Middle frontal gyrus (tissue), 1 donor: ENCODE measurements around the gene MTA3.
"Not testable (repeated sequence)": the region's sequence is repeated elsewhere in the genome, so short reads cannot be mapped to it uniquely, and the experiment has no call there.

ENCODE experiments used
- DNase-seq: peaks from one replicate; pipeline ENCODE4 v3.0.0-alpha.2; 2015; ENCODE audit warnings: low spot score; ENCODE audit errors: extremely low spot score

MTA3 gene

DNA sequence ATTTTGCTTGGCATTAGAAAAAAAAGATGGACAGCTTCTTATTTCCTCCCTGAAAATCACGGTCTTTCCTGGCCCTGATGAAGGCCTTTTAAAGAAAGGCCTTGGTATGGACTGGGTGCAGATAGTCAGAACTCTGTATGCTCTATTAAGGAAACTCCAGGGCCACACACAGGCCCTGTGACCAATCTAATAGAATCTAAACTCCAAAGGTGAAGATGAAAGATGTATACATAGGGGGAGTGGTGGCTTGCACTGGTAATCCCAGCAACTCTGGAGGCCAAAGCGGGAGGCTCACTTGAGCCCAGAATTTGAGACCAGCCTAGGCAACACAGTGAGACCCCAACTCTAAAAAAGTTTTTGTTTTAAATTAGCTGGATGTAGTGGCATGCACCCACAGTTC, 158.2 kb downstream of the MTA3 start:
- no peak for DNase-seq

DNA sequence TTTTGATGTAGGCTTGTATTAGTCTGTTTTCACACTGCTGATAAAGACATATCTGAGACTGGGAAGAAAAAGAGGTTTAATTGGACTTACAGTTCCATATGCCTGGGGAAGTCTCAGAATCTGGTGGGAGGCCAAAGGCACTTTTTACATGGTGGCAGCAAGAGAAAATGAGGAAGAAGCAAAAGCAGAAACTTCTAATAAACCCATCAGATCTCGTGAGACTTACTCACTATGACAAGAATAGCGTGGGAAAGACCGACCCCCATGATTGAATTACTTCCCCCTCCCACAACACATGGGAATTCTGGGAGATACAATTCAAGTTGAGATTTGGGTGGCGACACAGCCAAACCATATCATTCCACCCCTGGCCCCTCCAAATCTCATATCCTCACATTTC, 162.9 kb downstream of the MTA3 start:
- not testable (repeated sequence) for DNase-seq

GRCh38 chr2:42733852-42734251, 165.4 kb downstream of the MTA3 start:
- DNase-seq, result no peak

GRCh38 chr2:42736598-42737322, 168.3 kb downstream of the MTA3 start:
- no peak for DNase-seq

- DNase-seq, result no peak
Observed at GRCh38 chr2:42741140-42741539, 172.7 kb downstream of the MTA3 start.

GRCh38 chr2:42742740-42743658, 174.6 kb downstream of the MTA3 start:
- DNase-seq, result no peak

- no peak for DNase-seq
Observed at GRCh38 chr2:42743659-42743990, 175.2 kb downstream of the MTA3 start.

- no peak for DNase-seq
Observed at GRCh38 chr2:42744545-42745082, 176.2 kb downstream of the MTA3 start.

GRCh38 chr2:42747422-42747821, 179.0 kb downstream of the MTA3 start:
- DNase-seq, result no peak

DNA sequence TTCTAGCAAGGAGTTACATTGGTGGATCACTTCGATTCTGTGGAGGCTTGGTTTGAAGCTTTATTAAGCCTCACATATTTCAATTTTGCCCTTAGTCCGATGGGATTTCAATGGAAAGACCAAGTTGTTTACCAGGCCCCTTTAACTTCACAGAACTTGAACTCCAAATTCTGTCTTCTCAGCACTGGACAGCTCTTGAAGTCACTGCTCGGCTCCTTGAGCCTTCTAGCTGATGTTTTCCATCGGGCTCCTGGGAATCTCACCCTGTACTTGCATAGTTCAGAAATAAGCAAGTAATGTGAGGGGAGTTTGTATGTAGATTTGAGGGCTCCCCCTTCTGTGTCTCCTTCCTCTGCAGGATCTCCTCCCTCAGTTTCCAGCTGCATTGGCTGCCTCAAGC, 180.4 kb downstream of the MTA3 start:
- DNase-seq, result no peak

DNA sequence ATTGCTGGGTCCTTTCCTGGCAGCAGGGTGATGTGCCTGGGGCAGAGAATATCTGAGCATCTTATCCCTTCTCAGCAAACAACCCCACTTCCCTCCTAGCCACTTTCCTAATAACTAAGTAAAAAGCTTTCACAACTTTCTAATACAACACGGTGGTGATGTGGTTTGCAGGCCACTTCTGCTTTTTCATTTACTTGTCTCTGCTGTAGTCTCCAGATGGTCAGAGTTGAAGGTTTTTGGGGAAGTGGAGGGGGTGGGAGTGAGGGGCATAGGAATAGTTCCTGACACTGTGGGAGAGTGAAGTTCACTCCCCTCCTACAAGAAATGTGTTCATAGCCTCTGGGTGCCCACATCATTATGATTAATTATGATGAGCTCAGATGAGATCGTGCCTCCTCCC, 183.9 kb downstream of the MTA3 start:
- no peak for DNase-seq

- DNase-seq, result no peak
Observed at GRCh38 chr2:42752816-42753813, 184.7 kb downstream of the MTA3 start.

DNA sequence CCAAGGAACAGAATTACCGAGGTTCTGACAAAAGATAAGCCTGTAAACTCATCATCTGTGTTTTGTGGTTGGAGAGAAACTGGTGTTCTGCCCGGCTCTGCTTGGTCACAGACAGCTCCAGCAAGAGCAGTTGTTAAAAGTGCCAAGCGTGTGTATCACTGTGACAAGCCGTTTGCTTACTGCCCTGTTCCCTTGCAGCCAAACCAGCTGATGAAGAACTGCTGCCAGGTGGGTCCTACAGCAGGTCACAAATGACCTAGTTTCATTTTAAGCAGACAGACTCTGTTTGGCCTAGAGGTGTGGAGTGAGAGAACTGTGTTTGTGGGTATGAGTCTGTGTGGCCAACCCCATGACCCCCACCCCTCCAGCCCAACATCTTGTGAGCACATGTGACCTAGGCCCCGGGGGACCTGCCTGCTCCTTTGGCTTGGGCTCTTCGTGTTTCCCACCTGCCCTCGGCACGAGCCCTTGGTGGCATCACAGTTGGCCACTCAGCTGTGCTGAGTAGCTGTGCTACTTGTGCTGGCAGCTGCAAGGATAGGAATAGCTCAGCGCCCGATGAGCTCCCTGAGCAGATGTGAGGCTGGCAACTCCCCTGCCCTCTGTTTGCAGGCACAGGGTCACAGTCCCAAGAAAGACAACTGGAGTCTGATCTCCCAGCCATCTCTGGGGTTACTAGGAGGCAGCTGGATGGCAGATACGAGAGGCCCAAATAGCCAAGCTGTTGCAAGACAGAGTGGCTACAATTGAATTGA, 185.8 kb downstream of the MTA3 start:
- peak; percentile 40 for DNase-seq

DNA sequence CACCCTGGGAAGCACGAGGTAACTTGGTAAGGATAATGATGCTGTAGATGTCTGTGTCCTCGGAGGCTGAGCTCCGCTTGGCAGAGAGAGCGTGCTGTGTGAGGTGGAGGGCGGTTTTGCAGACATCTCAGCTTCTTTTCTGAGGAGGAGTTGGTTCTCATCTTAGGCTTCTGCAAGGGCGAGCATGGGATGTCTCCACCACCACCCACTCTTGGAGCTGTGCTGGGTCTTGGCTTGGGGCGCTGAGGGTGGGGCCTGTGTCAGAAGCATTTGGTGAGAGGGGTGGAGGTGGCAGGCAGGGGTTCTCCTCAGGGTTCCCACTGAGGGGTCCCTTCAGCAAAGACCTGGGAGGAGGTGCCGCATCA, 186.3 kb downstream of the MTA3 start:
- peak; percentile 49 for DNase-seq

DNA sequence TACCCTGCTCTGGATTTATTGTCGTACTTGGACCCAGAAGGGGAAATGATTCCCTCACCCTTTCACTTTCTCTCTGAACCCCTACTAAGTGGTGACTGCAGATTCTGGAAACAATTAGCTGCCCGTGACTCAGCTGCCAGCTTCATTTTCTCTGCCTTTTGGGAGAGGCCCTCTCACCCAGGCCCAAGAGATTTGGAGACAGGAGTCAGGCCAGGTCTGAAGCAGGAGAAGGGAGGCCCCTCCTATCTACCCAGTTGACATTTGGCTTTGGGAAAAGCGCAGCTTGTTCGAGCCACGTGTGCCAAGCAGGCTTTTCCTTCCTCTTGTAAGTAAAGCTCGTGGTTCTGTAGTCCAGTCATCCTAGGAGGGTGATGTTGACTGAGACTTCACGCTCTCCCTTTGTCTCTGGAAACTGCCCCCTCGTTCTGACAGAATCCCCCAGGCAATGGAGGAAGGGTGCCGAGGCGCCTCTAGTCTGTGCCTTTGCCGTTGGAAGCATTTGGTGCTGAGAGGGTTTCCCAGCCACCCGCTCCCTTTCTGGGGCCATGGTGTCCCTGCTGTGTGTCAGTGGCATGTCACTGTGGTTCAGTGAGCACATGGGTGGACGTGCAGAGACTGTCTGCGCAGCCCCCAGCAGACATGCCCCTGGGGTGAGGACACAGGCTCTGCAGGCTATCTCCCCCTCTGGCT, 186.9 kb downstream of the MTA3 start:
- DNase-seq, result no peak

DNA sequence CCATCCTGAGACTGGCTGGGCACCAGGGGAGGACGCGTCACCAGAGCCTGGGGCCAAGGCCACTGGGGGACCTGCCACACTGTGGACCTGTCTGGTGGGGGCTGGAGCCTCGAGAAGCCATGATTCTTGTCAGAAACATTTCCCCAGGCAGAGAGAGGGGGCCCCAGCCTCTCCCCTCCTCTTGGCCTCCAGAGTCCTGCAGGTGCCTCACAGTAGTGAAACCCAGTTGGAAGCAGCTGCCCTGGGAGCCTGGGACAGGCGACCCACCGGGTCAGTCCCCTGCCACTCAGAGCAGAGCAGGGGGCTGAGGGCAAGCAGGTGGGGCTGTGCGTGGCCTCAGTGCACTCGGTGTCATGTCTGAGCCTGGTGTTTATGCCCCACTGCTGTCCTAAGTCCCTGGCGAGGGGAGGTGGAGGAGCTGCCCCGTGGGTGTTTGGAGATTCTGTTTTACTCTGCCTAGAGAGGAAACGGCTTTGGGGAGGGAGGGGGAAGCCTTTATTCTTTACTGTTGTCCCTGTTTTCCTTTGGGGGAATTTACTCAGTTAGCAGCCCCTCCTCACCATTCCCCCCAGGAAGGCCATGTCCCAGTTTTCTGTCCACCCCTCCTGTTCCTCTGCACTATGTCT, 187.8 kb downstream of the MTA3 start:
- DNase-seq, result no peak

DNA sequence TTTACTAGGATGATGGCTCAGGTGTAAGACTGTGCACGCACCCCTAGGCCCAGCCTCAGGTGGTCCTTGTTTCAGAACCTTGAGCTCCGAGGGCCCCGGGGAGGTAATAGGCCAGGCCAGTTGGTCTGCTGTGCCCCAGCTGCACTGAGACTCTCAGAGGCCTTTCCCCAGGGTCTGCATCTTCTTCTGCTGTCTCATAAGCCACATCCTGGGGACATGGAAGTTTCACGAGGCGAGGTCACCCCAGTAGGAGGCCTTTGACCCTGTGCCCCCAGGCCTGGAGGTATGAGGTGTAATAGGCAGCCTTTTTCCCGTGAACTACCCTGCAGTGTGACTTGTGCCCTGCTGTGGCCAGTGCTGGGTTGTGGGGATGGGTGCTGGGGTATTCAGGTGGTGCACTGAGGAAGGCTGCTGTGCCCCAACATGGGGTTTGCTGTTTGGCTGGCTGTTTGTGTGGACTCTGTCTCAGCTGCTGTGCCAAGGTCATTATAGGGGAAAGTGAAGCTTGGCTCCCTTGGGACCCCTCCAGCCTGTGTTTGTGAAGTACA, 188.6 kb downstream of the MTA3 start:
- DNase-seq, result no peak

DNA sequence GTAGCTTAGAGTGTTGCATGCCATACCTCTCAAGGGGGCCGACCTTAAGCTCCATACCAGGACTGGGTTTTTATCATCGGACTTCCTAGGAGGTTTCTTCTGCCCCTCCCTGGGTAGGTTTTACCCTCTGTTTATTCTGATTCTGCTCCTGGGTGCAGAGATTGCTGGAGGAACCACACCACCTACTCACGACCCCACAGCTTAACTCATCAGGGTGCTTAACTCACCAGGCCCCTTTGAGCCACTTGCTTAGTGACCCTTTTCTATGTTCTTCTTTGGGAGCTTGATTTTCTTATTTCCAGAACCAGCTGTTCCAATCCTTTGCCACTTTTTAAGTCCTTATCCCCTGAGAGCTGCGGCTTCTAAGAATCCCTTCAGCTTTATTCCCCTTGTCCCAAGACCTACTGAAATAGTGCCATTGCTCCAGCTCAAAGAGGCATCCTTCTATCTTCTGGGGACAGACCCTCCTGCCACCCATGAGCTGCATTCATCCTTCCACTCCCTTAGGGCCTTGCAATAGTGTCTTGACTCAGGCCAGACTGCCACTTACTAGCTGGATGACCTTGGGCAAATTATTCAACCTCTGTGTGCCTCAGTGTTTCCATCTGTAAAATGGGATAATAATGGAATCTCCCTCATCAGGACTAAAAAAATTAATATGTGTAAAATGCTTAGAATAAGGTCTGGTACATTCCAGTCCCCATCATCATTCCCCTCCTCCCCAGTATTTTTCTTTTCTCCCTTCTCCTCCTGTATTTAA, 189.7 kb downstream of the MTA3 start:
- no peak for DNase-seq
